ENCODE measurements around the gene RELT. TPM values are rescaled to one million over a fixed set of nuclear protein-coding genes. Genes with fewer than 3 reads are reported as not detected.
A peak's percentile ranks its signal among the peaks of the same experiment; 100 is the strongest.

RELT gene
- total RNA-seq, 1 donor from 2014 or later: 3.5 TPM

- H3K27me3 Mint-ChIP-seq (ENCODE audit: low read depth): no peaks in the 10 kb centered on the region
- peaks cover 88% of the 10 kb centered on the region for H3K4me1 Mint-ChIP-seq (ENCODE audit: low read depth)
- H3K27ac Mint-ChIP-seq (ENCODE audit: unreplicated experiment): peak overlapping the region; percentile 77
- H3K9me3 Mint-ChIP-seq (ENCODE audit: low read depth): no peaks in the 10 kb centered on the region
- TF ChIP-seq CTCF (IDR thresholded peaks at IDR 0.05): no peak
- H3K4me3 Mint-ChIP-seq (ENCODE audit: unreplicated experiment): no peak overlapping the region
- H3K36me3 Mint-ChIP-seq (ENCODE audit: low read depth): peaks cover 4% of the 10 kb centered on the region
- DNase-seq (ENCODE audit: low spot score): no peak
These were observed 44.9 kb upstream of the RELT start for GRCh38 chr11:73331138-73331916.

- Mint-ChIP-seq H3K4me1 (ENCODE audit: low read depth) (peaks cover 77% of the 10 kb centered on the region), H3K27ac (ENCODE audit: unreplicated experiment) (peak overlapping the region; percentile 93), H3K27me3 (ENCODE audit: low read depth) (no peaks in the 10 kb centered on the region), H3K4me3 (ENCODE audit: unreplicated experiment) (no peak overlapping the region), H3K9me3 (ENCODE audit: low read depth) (no peaks in the 10 kb centered on the region), H3K36me3 (ENCODE audit: low read depth) (no peaks in the 10 kb centered on the region)
- TF ChIP-seq CTCF (IDR thresholded peaks at IDR 0.05): no peak
- DNase-seq (ENCODE audit: low spot score): no peak
These were observed 43.0 kb upstream of the RELT start for GRCh38 chr11:73333173-73333572.

GRCh38 chr11:73333640-73334383 lies 42.4 kb upstream of the RELT start:
- no peak for DNase-seq (ENCODE audit: low spot score)
- Mint-ChIP-seq H3K27ac (ENCODE audit: unreplicated experiment) (peak overlapping the region; percentile 93), H3K27me3 (ENCODE audit: low read depth) (no peaks in the 10 kb centered on the region), H3K9me3 (ENCODE audit: low read depth) (no peaks in the 10 kb centered on the region), H3K4me3 (ENCODE audit: unreplicated experiment) (peak overlapping the region; percentile 49), H3K4me1 (ENCODE audit: low read depth) (peaks cover 75% of the 10 kb centered on the region), H3K36me3 (ENCODE audit: low read depth) (no peaks in the 10 kb centered on the region)
- TF ChIP-seq CTCF (IDR thresholded peaks at IDR 0.05): no peak

GRCh38 chr11:73334384-73335203 lies 41.6 kb upstream of the RELT start:
- Mint-ChIP-seq H3K27me3 (ENCODE audit: low read depth) (no peaks in the 10 kb centered on the region), H3K9me3 (ENCODE audit: low read depth) (no peaks in the 10 kb centered on the region), H3K4me3 (ENCODE audit: unreplicated experiment) (peak overlapping the region; percentile 49), H3K27ac (ENCODE audit: unreplicated experiment) (peak overlapping the region; percentile 93), H3K4me1 (ENCODE audit: low read depth) (peaks cover 70% of the 10 kb centered on the region), H3K36me3 (ENCODE audit: low read depth) (no peaks in the 10 kb centered on the region)
- no peak for DNase-seq (ENCODE audit: low spot score)
- no peak for TF ChIP-seq CTCF (IDR thresholded peaks at IDR 0.05)
